Caco-2 (cell line): ENCODE results near the gene EPHB1. TPM values are rescaled to one million over a fixed set of nuclear protein-coding genes. Genes with fewer than 3 reads are reported as not detected.

Experiments used
- BruUV-seq: library from RNA; stranded (reverse); fragments of 400-500 nt; replicated peaks from 2 replicates; lab custom pipeline; 2021; lab: Mats Ljungman, UMichigan
- CTCF ChIA-PET: fragments of 300-600 bp; sonication (Branson Sonifier 250); formaldehyde crosslinking; loops from one replicate; lab custom pipeline; 2022; ENCODE audit warnings: antibody characterized with exemption; lab: Charles Lee
- POLR2A ChIA-PET: fragments of 300-600 bp; sonication (Branson Sonifier 250); formaldehyde crosslinking; loops from one replicate; lab custom pipeline; 2022; ENCODE audit warnings: antibody characterized with exemption; lab: Charles Lee
- DNase-seq, 2 experiments: peaks; one replicate each; pipeline versions ENCODE4 v3.0.0 to v3.0.0-alpha.2; 2020 to 2022
- H3K27me3 ChIP-seq: replicated peaks from 2 replicates; pipeline ENCODE4 v1.6.0; 2011; ENCODE audit warnings: low read length; ENCODE audit not compliant: control insufficient read depth, insufficient read depth
- H3K36me3 ChIP-seq: 2 replicates; pipeline ENCODE4 v1.5.1; 2011; ENCODE audit warnings: low read length; ENCODE audit not compliant: control insufficient read depth, insufficient read depth
- H3K4me1 ChIP-seq: fragments of 250-450 bp; sonication (Bioruptor Pico); 2 replicates; pipeline ENCODE4 v1.5.1; 2020; ENCODE audit warnings: mild to moderate bottlenecking
- H3K4me3 ChIP-seq: 2 replicates; pipeline ENCODE4 v1.5.1; 2011; ENCODE audit warnings: low read depth, mild to moderate bottlenecking, control low read depth, low read length
- H3K9me3 ChIP-seq: fragments of 250-450 bp; sonication (Bioruptor Pico); 2 replicates; pipeline ENCODE4 v1.5.1; 2020; ENCODE audit warnings: mild to moderate bottlenecking, moderate library complexity
- H3K27ac Mint-ChIP-seq: one replicate; pipeline ENCODE4 v1.8.0; 2022; ENCODE audit warnings: mixed read lengths; ENCODE audit not compliant: unreplicated experiment
- H3K27me3 Mint-ChIP-seq: one replicate; pipeline ENCODE4 v1.8.0; 2022; ENCODE audit warnings: mixed read lengths; ENCODE audit not compliant: insufficient read depth, unreplicated experiment
- H3K36me3 Mint-ChIP-seq: one replicate; pipeline ENCODE4 v1.8.0; 2022; ENCODE audit warnings: mild to moderate bottlenecking, mixed read lengths; ENCODE audit not compliant: insufficient read depth, unreplicated experiment
- H3K4me1 Mint-ChIP-seq: one replicate; pipeline ENCODE4 v1.8.0; 2022; ENCODE audit warnings: low read depth, mixed read lengths; ENCODE audit not compliant: unreplicated experiment
- H3K4me3 Mint-ChIP-seq: one replicate; pipeline ENCODE4 v1.8.0; 2022; ENCODE audit warnings: mild to moderate bottlenecking, moderate library complexity, mixed read lengths; ENCODE audit not compliant: unreplicated experiment
- H3K9me3 Mint-ChIP-seq: one replicate; pipeline ENCODE4 v1.8.0; 2022; ENCODE audit warnings: mixed read lengths; ENCODE audit not compliant: unreplicated experiment
- CTCF ChIP-seq, 2 experiments: fragments of 200-600 bp in 1 of 2; IDR thresholded peaks; 1 replicate in 1 of 2; 2 replicates in 1 of 2; pipeline versions ENCODE4 v1.5.1 to v1.8.0; 2011 to 2022; ENCODE audit warnings: antibody characterized with exemption in 1 of 2, control low read depth in 1 of 2, inconsistent platforms in 1 of 2, low read depth in 1 of 2, low read length in 1 of 2, mild to moderate bottlenecking in 1 of 2, moderate library complexity in 1 of 2; ENCODE audit not compliant: insufficient read depth in 1 of 2, severe bottlenecking in 1 of 2, unreplicated experiment in 1 of 2
- intact Hi-C: fragments of 100-400 bp; cut with micrococcal nuclease; formaldehyde crosslinking; loops from one replicate; pipeline ENCODE4 v1.10.0; 2022; ENCODE audit not compliant: unreplicated experiment
- total RNA-seq: library from RNA; stranded (reverse); gene quantifications from 2 replicates; pipeline ENCODE4 v1.2.3, GENCODE V29; 2022

Gene EPHB1
- total RNA-seq, 1 experiment from 2014 or later = 2.3 TPM

GRCh38 chr3:135137296-135137695, 342.2 kb downstream of the EPHB1 start:
- no peak for TF ChIP-seq CTCF (IDR thresholded peaks at IDR 0.05; ENCODE audit: insufficient read depth in 1 of 2, low read depth in 1 of 2, low read length in 1 of 2, severe bottlenecking in 1 of 2, unreplicated experiment in 1 of 2)
- DNase-seq = no peak
- H3K9me3 Mint-ChIP-seq = no peaks in the 10 kb centered on the region
- intact Hi-C loops = no loop called here
- no peak overlapping the region for H3K4me3 ChIP-seq
- H3K9me3 ChIP-seq = no peaks in the 10 kb centered on the region
- ChIA-PET CTCF (no interaction called here), POLR2A (no interaction called here)
- H3K36me3 Mint-ChIP-seq = no peaks in the 10 kb centered on the region
- peaks cover 5% of the 10 kb centered on the region for H3K27me3 Mint-ChIP-seq
- H3K36me3 ChIP-seq = no peaks in the 10 kb centered on the region
- BruUV-seq = no TSS peak
- H3K4me3 Mint-ChIP-seq = no peak overlapping the region
- H3K4me1 Mint-ChIP-seq = no peaks in the 10 kb centered on the region
- no peaks in the 10 kb centered on the region for H3K27me3 ChIP-seq
- no peaks in the 10 kb centered on the region for H3K4me1 ChIP-seq
- H3K27ac Mint-ChIP-seq = no peak overlapping the region

- Mint-ChIP-seq H3K9me3 (no peaks in the 10 kb centered on the region), H3K4me3 (no peak overlapping the region), H3K27me3 (peaks cover 10% of the 10 kb centered on the region), H3K4me1 (no peaks in the 10 kb centered on the region), H3K27ac (no peak overlapping the region), H3K36me3 (no peaks in the 10 kb centered on the region)
- DNase-seq = no peak
- POLR2A ChIA-PET = no interaction called here
- Histone ChIP-seq H3K27me3 (no peaks in the 10 kb centered on the region), H3K4me1 (no peaks in the 10 kb centered on the region), H3K36me3 (no peaks in the 10 kb centered on the region), H3K9me3 (no peaks in the 10 kb centered on the region), H3K4me3 (no peak overlapping the region)
- intact Hi-C loops = no loop called here
- BruUV-seq = no TSS peak
- CTCF ChIA-PET = interaction anchor here (0.6 kb wide), 1 partner anchor 53 kb away, joined by 3 read pairs; no protein-coding TSS in a partner anchor
- no peak for TF ChIP-seq CTCF (IDR thresholded peaks at IDR 0.05; ENCODE audit: insufficient read depth in 1 of 2, low read depth in 1 of 2, low read length in 1 of 2, severe bottlenecking in 1 of 2, unreplicated experiment in 1 of 2)
Observed at GRCh38 chr3:135138776-135139175, 343.7 kb downstream of the EPHB1 start.

- Mint-ChIP-seq H3K4me3 (no peak overlapping the region), H3K9me3 (no peaks in the 10 kb centered on the region), H3K36me3 (no peaks in the 10 kb centered on the region), H3K27me3 (peaks cover 6% of the 10 kb centered on the region), H3K27ac (no peak overlapping the region), H3K4me1 (no peaks in the 10 kb centered on the region)
- Histone ChIP-seq H3K4me1 (no peaks in the 10 kb centered on the region), H3K9me3 (no peaks in the 10 kb centered on the region), H3K36me3 (no peaks in the 10 kb centered on the region), H3K4me3 (no peak overlapping the region), H3K27me3 (no peaks in the 10 kb centered on the region)
- DNase-seq = no peak
- POLR2A ChIA-PET = no interaction called here
- no TSS peak for BruUV-seq
- CTCF ChIA-PET = no interaction called here
- no peak for TF ChIP-seq CTCF (IDR thresholded peaks at IDR 0.05; ENCODE audit: insufficient read depth in 1 of 2, low read depth in 1 of 2, low read length in 1 of 2, severe bottlenecking in 1 of 2, unreplicated experiment in 1 of 2)
- intact Hi-C loops = no loop called here
Observed at GRCh38 chr3:135140591-135140990, 345.5 kb downstream of the EPHB1 start.
